RWPE2 (cell line): ENCODE results near the gene TEDC2.
A peak's percentile ranks its signal among the peaks of the same experiment; 100 is the strongest.

Experiments used
- ATAC-seq: fragments of 200-7000 bp; cut with Tn5 transposase; 3 replicates; pipeline ENCODE4 v1.9.1; 2021; ENCODE audit warnings: low read depth
- DNase-seq: peaks from one replicate; pipeline ENCODE4 v3.0.0-alpha.2; 2020; ENCODE audit warnings: low spot score
- H3K27ac ChIP-seq: fragments of 450-650 bp; 2 replicates; pipeline ENCODE4 v1.5.1; 2017; ENCODE audit warnings: mild to moderate bottlenecking; ENCODE audit not compliant: poor library complexity, severe bottlenecking
- H3K27me3 ChIP-seq: fragments of 250-450 bp; sonication (Bioruptor Pico); 2 replicates; pipeline ENCODE4 v1.5.1; 2021; ENCODE audit warnings: mild to moderate bottlenecking, moderate library complexity; ENCODE audit not compliant: insufficient read depth, poor library complexity, severe bottlenecking
- H3K36me3 ChIP-seq: fragments of 250-450 bp; sonication (Bioruptor Pico); 2 replicates; pipeline ENCODE4 v1.5.1; 2020; ENCODE audit warnings: low read depth, mild to moderate bottlenecking, moderate library complexity
- H3K4me1 ChIP-seq: fragments of 250-450 bp; sonication (Bioruptor Pico); 2 replicates; pipeline ENCODE4 v1.5.1; 2021; ENCODE audit warnings: mild to moderate bottlenecking, moderate library complexity; ENCODE audit not compliant: insufficient read depth, poor library complexity, severe bottlenecking
- H3K4me3 ChIP-seq: fragments of 250-450 bp; sonication (Bioruptor Pico); 2 replicates; pipeline ENCODE4 v1.5.1; 2021; ENCODE audit warnings: mild to moderate bottlenecking, moderate library complexity; ENCODE audit not compliant: severe bottlenecking
- H3K9me3 ChIP-seq: fragments of 250-450 bp; sonication (Bioruptor Pico); 2 replicates; pipeline ENCODE4 v1.5.1; 2021; ENCODE audit warnings: mild to moderate bottlenecking, moderate library complexity; ENCODE audit not compliant: severe bottlenecking
- CTCF ChIP-seq: fragments of 450-650 bp; IDR thresholded peaks from one replicate; pipeline ENCODE4 v1.5.1; 2017; ENCODE audit warnings: mild to moderate bottlenecking, moderate library complexity; ENCODE audit not compliant: poor library complexity, severe bottlenecking

TEDC2 gene

GRCh38 chr16:2458887-2459646, 842 bp upstream of the TEDC2 start:
- Histone ChIP-seq H3K4me3 (peak overlapping the region; percentile 47), H3K27ac (peak overlapping the region; percentile 31), H3K9me3 (no peaks in the 10 kb centered on the region), H3K36me3 (peaks cover 32% of the 10 kb centered on the region), H3K27me3 (no peaks in the 10 kb centered on the region), H3K4me1 (no peaks in the 10 kb centered on the region)
- DNase-seq (no peak), ATAC-seq (peak; percentile 1; the same call in 1 of the 3 replicates)
- TF ChIP-seq CTCF: no peak

GRCh38 chr16:2460391-2460713, 443 bp downstream of the TEDC2 start:
- no peak for TF ChIP-seq CTCF
- peak overlapping the region; percentile 47 for H3K4me3 ChIP-seq

GRCh38 chr16:2460916-2461315, 1.0 kb downstream of the TEDC2 start:
- no peaks in the 10 kb centered on the region for H3K27me3 ChIP-seq
- H3K4me1 ChIP-seq: no peaks in the 10 kb centered on the region
- H3K9me3 ChIP-seq: no peaks in the 10 kb centered on the region
- no peak for ATAC-seq
- H3K4me3 ChIP-seq: peak overlapping the region; percentile 47
- H3K36me3 ChIP-seq: peaks cover 18% of the 10 kb centered on the region
- no peak for TF ChIP-seq CTCF
- H3K27ac ChIP-seq: no peak overlapping the region
- no peak for DNase-seq

More at GRCh38 chr16:2460391-2460713, 443 bp downstream of the TEDC2 start:
- Histone ChIP-seq H3K36me3 (peaks cover 24% of the 10 kb centered on the region), H3K9me3 (no peaks in the 10 kb centered on the region), H3K27me3 (no peaks in the 10 kb centered on the region), H3K4me1 (no peaks in the 10 kb centered on the region), H3K27ac (peak overlapping the region; percentile 31)
- no peak for DNase-seq
- ATAC-seq: no peak

- H3K27ac ChIP-seq: no peak overlapping the region
- peaks cover 6% of the 10 kb centered on the region for H3K36me3 ChIP-seq
- no peak overlapping the region for H3K4me3 ChIP-seq
- no peak for TF ChIP-seq CTCF
- H3K9me3 ChIP-seq: no peaks in the 10 kb centered on the region
- DNase-seq: no peak
- no peaks in the 10 kb centered on the region for H3K27me3 ChIP-seq
- no peaks in the 10 kb centered on the region for H3K4me1 ChIP-seq
- ATAC-seq: no peak
These were observed 2.3 kb downstream of the TEDC2 start for GRCh38 chr16:2462031-2462866.

GRCh38 chr16:2464333-2464732, 4.4 kb downstream of the TEDC2 start:
- DNase-seq (no peak), ATAC-seq (no peak)
- no peaks in the 10 kb centered on the region for H3K27me3 ChIP-seq
- no peaks in the 10 kb centered on the region for H3K9me3 ChIP-seq
- H3K4me1 ChIP-seq: no peaks in the 10 kb centered on the region
- no peak overlapping the region for H3K27ac ChIP-seq
- H3K36me3 ChIP-seq: peaks cover 4% of the 10 kb centered on the region; the same call in 1 of the 2 replicates
- TF ChIP-seq CTCF: no peak
- H3K4me3 ChIP-seq: no peak overlapping the region
